CD4-positive, alpha-beta T cell treated with Interleukin-21 for 1 hour (primary cell): ENCODE data around the gene TUFT1.

ENCODE experiments used
- DNase-seq: peaks from one replicate; pipeline ENCODE4 v3.0.0-alpha.2; 2020

Gene TUFT1

DNA sequence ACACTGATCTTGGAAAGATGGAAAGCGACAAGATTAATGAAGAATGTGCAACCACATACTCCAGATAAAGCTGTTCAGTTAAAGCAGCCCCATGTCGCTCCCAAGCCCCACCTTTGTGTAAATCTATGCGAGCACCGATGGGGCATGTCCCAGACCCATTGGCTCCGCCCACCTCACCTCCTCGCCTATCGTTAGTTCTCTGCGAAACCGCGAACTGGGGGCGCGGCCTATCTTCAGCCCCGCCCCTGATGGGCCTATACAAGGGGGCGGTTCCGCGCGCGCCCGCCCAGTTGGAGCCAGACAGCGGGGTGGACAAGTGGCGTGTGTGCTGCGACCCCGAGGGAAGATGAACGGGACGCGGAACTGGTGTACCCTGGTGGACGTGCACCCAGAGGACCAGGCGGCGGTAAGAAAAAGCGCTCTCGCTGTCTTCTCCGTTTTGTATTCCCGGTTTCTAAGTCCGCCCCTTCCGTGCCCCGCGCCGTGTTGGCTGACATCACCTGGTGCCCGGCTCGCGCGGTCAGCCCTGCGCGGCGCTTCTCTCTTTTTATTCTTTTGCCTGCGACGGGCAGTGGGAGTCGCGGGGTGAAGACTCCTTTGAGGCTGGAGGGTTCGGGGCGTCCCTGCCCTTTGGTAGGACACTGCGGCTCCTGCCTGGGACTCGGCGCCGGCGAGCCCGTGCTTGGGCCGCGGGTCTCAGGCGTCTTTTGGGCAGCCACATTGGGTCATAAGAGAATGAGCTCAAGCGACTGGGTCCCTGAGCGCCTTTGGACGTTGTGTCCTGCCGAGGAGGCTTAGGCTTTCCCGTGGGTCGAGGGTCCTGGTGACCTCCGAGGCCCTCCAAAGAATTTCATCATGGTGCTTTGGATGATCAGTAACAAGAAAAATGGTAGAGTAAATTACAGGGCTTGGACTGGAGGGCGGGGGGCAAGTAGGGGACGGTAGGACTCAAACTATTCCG, at the start of gene TUFT1:
Gene TUFT1 (plus strand): TSS at position 289 of the 961 bp plus-strand sequence. CDS start 58 bp downstream, at position 347.
- peak; percentile 95 for DNase-seq

DNA sequence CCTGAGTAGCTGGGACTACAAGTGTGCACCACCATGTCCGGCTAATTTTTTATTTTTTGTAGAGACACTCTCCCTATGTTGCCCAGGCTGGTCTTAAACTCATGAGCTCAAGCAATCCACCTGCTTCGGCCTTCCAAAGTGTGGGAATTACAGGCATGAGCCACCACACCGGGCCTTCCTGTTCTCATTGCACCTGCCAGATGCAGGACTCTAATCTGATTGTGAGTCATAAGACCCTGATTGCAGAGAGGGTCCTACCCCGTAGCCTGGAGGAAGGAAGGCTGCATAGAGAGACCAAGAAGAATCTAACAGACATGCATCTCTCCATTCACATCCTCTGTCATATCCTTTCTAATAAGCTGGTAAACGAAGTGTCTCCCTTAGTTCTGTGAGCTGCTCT, 48.5 kb upstream of the TUFT1 start:
- DNase-seq: no peak

- no peak for DNase-seq
Measured at GRCh38 chr1:151492120-151492519, 48.0 kb upstream of the TUFT1 start.

- no peak for DNase-seq
Measured at GRCh38 chr1:151493042-151493441, 47.1 kb upstream of the TUFT1 start.

GRCh38 chr1:151494741-151495281, 45.3 kb upstream of the TUFT1 start:
- DNase-seq: no peak

GRCh38 chr1:151495316-151495715, 44.8 kb upstream of the TUFT1 start:
- DNase-seq: no peak

- no peak for DNase-seq
Measured at GRCh38 chr1:151499365-151499764, 40.7 kb upstream of the TUFT1 start.

DNA sequence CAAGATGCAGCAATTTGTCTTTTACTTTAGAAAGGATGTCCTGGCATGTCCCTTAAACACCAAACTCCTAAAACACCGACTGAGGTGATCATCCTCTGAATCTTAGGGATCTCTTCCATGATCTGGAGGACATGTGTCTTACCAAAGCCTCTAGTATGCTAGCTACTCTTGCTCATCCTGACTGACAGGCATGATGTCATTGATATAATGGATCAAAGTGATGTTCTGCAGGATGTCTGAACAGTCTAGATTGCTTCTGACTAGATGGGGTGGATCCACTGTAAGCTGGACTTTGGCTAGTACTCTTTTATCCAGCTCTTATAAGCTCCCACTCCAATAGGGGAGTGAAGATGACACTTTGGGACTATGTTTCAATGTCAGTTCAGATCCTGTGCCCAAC, 40.2 kb upstream of the TUFT1 start:
- DNase-seq: no peak

DNA sequence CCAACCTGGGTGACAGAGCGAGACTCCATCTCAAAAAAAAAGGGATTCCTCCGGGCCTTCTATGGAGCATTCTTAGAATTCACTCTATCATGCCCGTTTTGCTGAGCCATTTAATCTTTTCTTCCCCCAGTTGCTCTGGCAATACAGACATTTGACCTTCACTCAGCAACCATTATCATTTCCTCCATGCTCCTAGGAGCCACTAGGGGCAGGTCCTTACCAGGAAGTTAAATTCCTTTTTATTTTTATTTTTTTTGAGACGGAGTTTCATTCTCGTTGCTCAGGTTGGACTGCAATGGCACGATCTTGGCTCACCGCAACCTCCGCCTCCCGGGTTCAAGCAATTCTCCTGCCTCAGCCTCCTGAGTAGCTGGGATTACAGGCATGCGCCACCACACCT, 38.6 kb upstream of the TUFT1 start:
- no peak for DNase-seq

DNA sequence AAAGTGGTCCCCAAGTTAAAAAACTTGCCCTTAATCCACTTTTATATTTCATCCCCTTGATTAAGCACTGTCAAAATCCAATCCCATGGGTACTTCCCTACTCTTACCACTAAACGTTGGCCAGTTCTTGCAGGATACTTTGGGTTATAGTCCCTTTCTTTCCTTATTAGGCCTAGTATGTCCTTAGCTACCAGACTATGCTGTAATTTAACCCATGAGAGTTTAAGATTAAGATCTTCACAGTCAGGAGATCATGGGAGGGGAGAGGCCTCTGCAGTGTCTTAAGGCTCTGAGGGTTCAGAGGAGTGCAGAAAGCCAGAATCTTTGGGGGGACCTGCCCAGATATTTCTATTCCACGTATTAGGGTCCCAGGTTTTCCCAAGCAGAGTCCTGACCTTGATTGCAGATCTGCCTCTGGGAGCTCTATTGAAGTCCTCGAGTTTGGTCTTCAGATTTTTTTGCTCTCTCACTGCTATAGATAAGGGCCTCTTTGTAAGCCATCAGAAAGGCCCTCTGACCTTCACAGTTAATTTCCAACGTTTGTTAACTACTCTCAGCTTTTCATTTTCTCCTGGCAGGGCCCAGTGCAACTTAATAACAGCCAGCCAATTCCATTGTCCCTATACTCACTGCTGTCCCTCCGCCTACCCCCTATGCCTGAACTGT, 37.9 kb upstream of the TUFT1 start:
- DNase-seq: no peak

- no peak for DNase-seq
Measured at GRCh38 chr1:151502859-151503780, 37.0 kb upstream of the TUFT1 start.

GRCh38 chr1:151504252-151504651, 35.9 kb upstream of the TUFT1 start:
- no peak for DNase-seq

DNA sequence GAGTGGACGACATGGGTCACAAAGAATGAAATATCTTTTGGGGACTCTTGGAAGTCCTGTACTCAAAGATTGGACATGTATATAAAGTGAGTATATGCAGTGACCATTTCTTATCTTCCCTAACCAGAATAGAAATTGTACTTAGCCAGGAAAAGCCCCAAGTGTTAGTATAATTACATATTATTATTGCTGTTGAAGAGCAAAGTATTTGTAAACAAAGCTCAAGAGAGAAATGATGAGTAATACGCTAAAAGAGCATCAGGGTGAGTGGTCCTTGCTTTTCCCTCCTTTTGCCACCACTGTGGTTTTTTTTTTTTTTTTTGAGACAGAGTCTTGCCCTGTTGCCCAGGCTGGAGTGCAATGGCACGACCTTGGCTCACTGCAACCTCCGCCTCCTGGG, 35.4 kb upstream of the TUFT1 start:
- no peak for DNase-seq

DNA sequence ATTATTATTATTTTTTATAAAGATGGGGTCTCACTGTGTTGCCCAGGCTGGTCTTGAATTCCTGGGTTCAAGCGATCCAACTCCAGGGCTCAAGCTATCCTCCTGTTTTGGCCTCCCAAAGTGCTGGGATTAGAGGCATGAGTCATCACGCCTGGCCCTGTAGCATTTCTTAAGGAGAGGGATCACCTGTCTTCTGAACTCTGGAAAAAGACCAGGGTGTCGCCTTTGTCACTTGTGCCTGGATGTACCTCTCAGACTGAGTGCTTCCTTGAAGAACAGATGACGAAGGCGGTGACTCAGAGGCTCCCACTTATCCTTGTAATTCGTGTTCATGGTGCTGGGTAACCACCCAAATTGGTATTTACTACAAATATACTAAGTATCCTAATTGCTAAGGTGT, 31.3 kb upstream of the TUFT1 start:
- no peak for DNase-seq

- no peak for DNase-seq
Measured at GRCh38 chr1:151509350-151510019, 30.6 kb upstream of the TUFT1 start.

DNA sequence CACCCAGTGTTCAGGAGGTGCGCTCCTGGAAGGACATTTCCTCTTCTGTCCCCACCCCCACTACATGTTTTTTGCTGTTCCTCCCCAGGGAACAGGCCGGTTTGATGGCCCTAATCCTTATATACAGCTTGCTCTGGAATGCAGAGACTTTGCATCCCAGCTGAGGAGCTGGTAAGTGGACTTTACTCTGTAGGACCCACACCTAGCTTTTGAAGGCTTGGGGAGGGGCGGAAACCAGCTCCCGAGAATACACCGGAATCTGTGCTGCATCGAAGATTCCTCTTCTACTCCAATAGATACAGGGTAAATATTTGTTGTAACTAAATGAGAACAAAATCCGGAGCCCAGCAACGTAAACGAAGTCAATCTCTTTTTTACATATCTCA, 30.1 kb upstream of the TUFT1 start:
- no peak for DNase-seq

DNA sequence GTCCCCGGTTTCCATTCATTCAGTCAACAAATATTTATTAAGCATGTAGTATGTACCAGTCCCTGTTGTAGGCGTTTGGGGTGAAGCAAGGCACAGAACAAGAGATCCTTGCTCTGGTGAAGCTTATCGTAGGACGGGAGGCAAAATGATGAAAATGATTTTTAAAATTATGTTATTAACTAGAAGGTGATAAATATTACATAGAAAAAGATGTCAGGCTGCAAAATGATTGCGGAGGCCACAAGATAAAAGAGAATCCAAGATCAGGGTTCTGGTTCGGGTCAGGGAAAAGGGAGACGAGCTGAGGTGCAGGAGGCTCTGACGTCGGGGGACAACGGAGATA, 29.5 kb upstream of the TUFT1 start:
- DNase-seq: no peak

DNA sequence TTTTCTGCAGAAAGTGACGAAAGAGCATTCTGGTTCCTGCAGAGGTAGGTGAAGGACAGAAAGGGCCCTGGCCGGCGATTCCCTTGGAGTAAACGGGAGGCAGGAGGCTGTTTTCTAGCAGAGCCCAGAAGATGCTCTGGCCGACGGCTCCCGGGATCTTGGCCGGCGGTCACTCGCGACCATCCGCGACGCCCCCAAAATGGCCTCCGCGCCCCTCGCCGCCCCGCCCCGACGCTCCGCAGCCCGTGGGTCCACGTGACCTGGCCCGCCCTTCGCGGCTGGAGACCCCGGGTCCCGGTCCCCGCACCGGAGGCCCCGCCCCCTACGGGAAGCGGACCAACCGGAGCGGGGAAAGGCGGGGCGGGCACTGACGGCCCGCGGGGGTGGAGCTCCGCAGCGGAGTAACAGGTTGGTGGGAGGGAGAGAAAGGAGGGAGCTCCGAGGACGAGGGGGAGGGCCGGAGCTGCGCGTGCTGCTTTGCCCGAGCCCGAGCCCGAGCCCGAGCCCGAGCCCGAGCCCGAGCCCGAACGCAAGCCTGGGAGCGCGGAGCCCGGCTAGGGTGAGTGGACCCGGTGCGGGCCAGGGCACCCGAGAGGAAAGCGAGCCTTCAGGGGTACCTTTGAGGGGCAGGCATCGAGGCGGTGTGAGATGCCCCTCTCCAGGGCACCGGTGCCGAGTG, 29.0 kb upstream of the TUFT1 start, which contains the start of gene CGN:
Gene CGN (plus strand): TSS at position 431 of the 679 bp plus-strand sequence. CDS start 7,133 bp downstream, outside the sequence.
- peak; percentile 92 for DNase-seq

- DNase-seq: peak; percentile 27
Measured at GRCh38 chr1:151511636-151512215, 28.4 kb upstream of the TUFT1 start.

DNA sequence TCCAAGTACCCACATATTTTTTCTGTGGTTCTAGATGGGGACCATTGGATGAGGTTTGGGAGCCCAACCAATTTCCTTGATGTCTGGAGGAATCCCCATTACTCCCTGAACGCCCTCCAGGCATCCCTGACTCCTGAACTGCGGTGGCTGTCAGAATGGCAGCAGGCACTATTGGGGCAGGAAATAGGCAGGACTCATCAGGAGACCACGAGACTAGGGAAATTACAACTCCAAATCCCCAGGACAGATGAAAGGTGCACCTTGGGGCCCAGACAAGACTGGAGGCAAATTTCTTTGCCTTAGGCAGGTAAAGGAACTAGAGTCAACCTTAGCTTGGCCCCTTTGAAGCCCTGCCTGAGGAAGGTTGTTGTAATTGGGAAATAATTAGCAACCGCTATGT, 27.8 kb upstream of the TUFT1 start:
- DNase-seq: no peak
